Activated T-cell treated with anti-CD3 and anti-CD28 coated beads, Interleukin-2, amount 50 U/mL, for 24 hours (primary cell): ENCODE results near the gene GSTCD.
"Not testable (repeated sequence)": the region's sequence is repeated elsewhere in the genome, so short reads cannot be mapped to it uniquely, and the experiment has no call there.

ENCODE experiments used
- DNase-seq: peaks from one replicate; pipeline ENCODE4 v3.0.0-alpha.2; 2020
- H3K27ac Mint-ChIP-seq: 2 replicates; pipeline ENCODE4 v1.8.0; 2020; ENCODE audit warnings: mild to moderate bottlenecking, mixed read lengths
- H3K27me3 Mint-ChIP-seq: 2 replicates; pipeline ENCODE4 v1.8.0; 2020; ENCODE audit warnings: mixed read lengths
- H3K36me3 Mint-ChIP-seq: 2 replicates; pipeline ENCODE4 v1.8.0; 2020; ENCODE audit warnings: low read depth, mixed read lengths
- H3K4me1 Mint-ChIP-seq: 2 replicates; pipeline ENCODE4 v1.8.0; 2020; ENCODE audit warnings: low read depth, mixed read lengths
- H3K4me3 Mint-ChIP-seq: 2 replicates; pipeline ENCODE4 v1.8.0; 2020; ENCODE audit warnings: mild to moderate bottlenecking, moderate library complexity, mixed read lengths
- H3K9me3 Mint-ChIP-seq: 2 replicates; pipeline ENCODE4 v1.8.0; 2020; ENCODE audit warnings: mixed read lengths

Gene GSTCD

GRCh38 chr4:105753361-105753760 is 44.8 kb downstream of the GSTCD start:
- peaks cover 2% of the 10 kb centered on the region for H3K36me3 Mint-ChIP-seq
- no peak for DNase-seq
- no peaks in the 10 kb centered on the region for H3K9me3 Mint-ChIP-seq
- H3K27me3 Mint-ChIP-seq = no peaks in the 10 kb centered on the region
- H3K27ac Mint-ChIP-seq = no peak overlapping the region
- H3K4me3 Mint-ChIP-seq = no peak overlapping the region
- no peaks in the 10 kb centered on the region for H3K4me1 Mint-ChIP-seq

GRCh38 chr4:105755375-105755774 is 46.8 kb downstream of the GSTCD start:
- DNase-seq = no peak
- no peaks in the 10 kb centered on the region for H3K9me3 Mint-ChIP-seq

GRCh38 chr4:105758958-105759357 is 50.4 kb downstream of the GSTCD start:
- Mint-ChIP-seq H3K27ac (no peak overlapping the region), H3K4me1 (no peaks in the 10 kb centered on the region)

More at GRCh38 chr4:105755375-105755774, 46.8 kb downstream of the GSTCD start:
- Mint-ChIP-seq H3K27ac (no peak overlapping the region), H3K4me1 (no peaks in the 10 kb centered on the region), H3K27me3 (no peaks in the 10 kb centered on the region), H3K36me3 (no peaks in the 10 kb centered on the region), H3K4me3 (no peak overlapping the region)

GRCh38 chr4:105765690-105766407 is 57.3 kb downstream of the GSTCD start:
- DNase-seq = no peak
- Mint-ChIP-seq H3K27me3 (no peaks in the 10 kb centered on the region), H3K4me1 (peaks cover 2% of the 10 kb centered on the region), H3K36me3 (peaks cover 17% of the 10 kb centered on the region), H3K27ac (no peak overlapping the region), H3K9me3 (peaks cover 9% of the 10 kb centered on the region), H3K4me3 (no peak overlapping the region)

More at GRCh38 chr4:105758958-105759357, 50.4 kb downstream of the GSTCD start:
- no peaks in the 10 kb centered on the region for H3K27me3 Mint-ChIP-seq
- H3K4me3 Mint-ChIP-seq = no peak overlapping the region
- H3K9me3 Mint-ChIP-seq = no peaks in the 10 kb centered on the region
- DNase-seq = no peak
- H3K36me3 Mint-ChIP-seq = no peaks in the 10 kb centered on the region

GRCh38 chr4:105767579-105767978 is 59.0 kb downstream of the GSTCD start:
- Mint-ChIP-seq H3K4me1 (peaks cover 2% of the 10 kb centered on the region), H3K4me3 (no peak overlapping the region), H3K36me3 (peaks cover 33% of the 10 kb centered on the region), H3K9me3 (peaks cover 16% of the 10 kb centered on the region), H3K27me3 (no peaks in the 10 kb centered on the region), H3K27ac (no peak overlapping the region)
- DNase-seq = no peak

- not testable (repeated sequence) for H3K4me3 Mint-ChIP-seq, DNase-seq, H3K4me1 Mint-ChIP-seq, H3K27me3 Mint-ChIP-seq, H3K27ac Mint-ChIP-seq
- peaks cover 58% of the 10 kb centered on the region for H3K36me3 Mint-ChIP-seq
- H3K9me3 Mint-ChIP-seq = peaks cover 20% of the 10 kb centered on the region
These were observed 61.9 kb downstream of the GSTCD start for GRCh38 chr4:105770524-105770923.

- not testable (repeated sequence) for H3K4me1 Mint-ChIP-seq, H3K27ac Mint-ChIP-seq, H3K27me3 Mint-ChIP-seq, DNase-seq, H3K4me3 Mint-ChIP-seq
- peaks cover 20% of the 10 kb centered on the region for H3K9me3 Mint-ChIP-seq
- H3K36me3 Mint-ChIP-seq = peaks cover 59% of the 10 kb centered on the region
These were observed 63.5 kb downstream of the GSTCD start for GRCh38 chr4:105772065-105772464.

- H3K4me1 Mint-ChIP-seq = not testable (repeated sequence)
These were observed 67.3 kb downstream of the GSTCD start for GRCh38 chr4:105775760-105776415.

GRCh38 chr4:105780176-105780575 is 71.6 kb downstream of the GSTCD start:
- DNase-seq = no peak
- Mint-ChIP-seq H3K4me1 (no peaks in the 10 kb centered on the region), H3K4me3 (no peak overlapping the region), H3K36me3 (peaks cover 8% of the 10 kb centered on the region), H3K27me3 (no peaks in the 10 kb centered on the region), H3K9me3 (no peaks in the 10 kb centered on the region), H3K27ac (no peak overlapping the region)

More at GRCh38 chr4:105775760-105776415, 67.3 kb downstream of the GSTCD start:
- H3K36me3 Mint-ChIP-seq = peaks cover 45% of the 10 kb centered on the region
- not testable (repeated sequence) for DNase-seq, H3K4me3 Mint-ChIP-seq, H3K27ac Mint-ChIP-seq, H3K27me3 Mint-ChIP-seq
- H3K9me3 Mint-ChIP-seq = peaks cover 13% of the 10 kb centered on the region

GRCh38 chr4:105784761-105785160 is 76.2 kb downstream of the GSTCD start:
- no peak for DNase-seq
- Mint-ChIP-seq H3K27me3 (no peaks in the 10 kb centered on the region), H3K4me3 (no peak overlapping the region), H3K4me1 (no peaks in the 10 kb centered on the region), H3K9me3 (no peaks in the 10 kb centered on the region), H3K36me3 (no peaks in the 10 kb centered on the region), H3K27ac (no peak overlapping the region)

- H3K36me3 Mint-ChIP-seq = no peaks in the 10 kb centered on the region
- H3K27me3 Mint-ChIP-seq = no peaks in the 10 kb centered on the region
- no peaks in the 10 kb centered on the region for H3K4me1 Mint-ChIP-seq
- H3K27ac Mint-ChIP-seq = no peak overlapping the region
- H3K9me3 Mint-ChIP-seq = no peaks in the 10 kb centered on the region
- H3K4me3 Mint-ChIP-seq = no peak overlapping the region
- DNase-seq = no peak
These were observed 77.2 kb downstream of the GSTCD start for GRCh38 chr4:105785792-105786191.

- Mint-ChIP-seq H3K36me3 (peaks cover 1% of the 10 kb centered on the region), H3K4me3 (no peak overlapping the region), H3K4me1 (no peaks in the 10 kb centered on the region), H3K9me3 (no peaks in the 10 kb centered on the region), H3K27me3 (no peaks in the 10 kb centered on the region), H3K27ac (no peak overlapping the region)
- no peak for DNase-seq
These were observed 78.2 kb downstream of the GSTCD start for GRCh38 chr4:105786748-105787147.

- no peaks in the 10 kb centered on the region for H3K27me3 Mint-ChIP-seq
- no peak overlapping the region for H3K27ac Mint-ChIP-seq
- no peaks in the 10 kb centered on the region for H3K4me1 Mint-ChIP-seq
- DNase-seq = no peak
- H3K36me3 Mint-ChIP-seq = peaks cover 25% of the 10 kb centered on the region
- H3K9me3 Mint-ChIP-seq = no peaks in the 10 kb centered on the region
- no peak overlapping the region for H3K4me3 Mint-ChIP-seq
These were observed 88.6 kb downstream of the GSTCD start for GRCh38 chr4:105797225-105797624.

GRCh38 chr4:105805501-105806120 is 97.0 kb downstream of the GSTCD start:
- Mint-ChIP-seq H3K4me3 (no peak overlapping the region), H3K27me3 (no peaks in the 10 kb centered on the region), H3K9me3 (no peaks in the 10 kb centered on the region), H3K36me3 (no peaks in the 10 kb centered on the region), H3K4me1 (no peaks in the 10 kb centered on the region), H3K27ac (no peak overlapping the region)
- DNase-seq = no peak

- no peaks in the 10 kb centered on the region for H3K4me1 Mint-ChIP-seq
- H3K4me3 Mint-ChIP-seq = no peak overlapping the region
- no peaks in the 10 kb centered on the region for H3K36me3 Mint-ChIP-seq
- no peaks in the 10 kb centered on the region for H3K27me3 Mint-ChIP-seq
- H3K27ac Mint-ChIP-seq = no peak overlapping the region
- no peak for DNase-seq
- H3K9me3 Mint-ChIP-seq = no peaks in the 10 kb centered on the region
These were observed 98.9 kb downstream of the GSTCD start for GRCh38 chr4:105807496-105807895.
